Neural cell (in vitro differentiated cells): ENCODE data around the gene DYNC2H1.

ENCODE experiments used
- CTCF ChIP-seq: fragments of 450-650 bp; IDR thresholded peaks from 2 replicates; pipeline ENCODE4 v1.5.1; 2014; ENCODE audit warnings: antibody characterized with exemption, mild to moderate bottlenecking, moderate library complexity; ENCODE audit not compliant: poor library complexity, severe bottlenecking
- EZH2 ChIP-seq: fragments of 200-600, 300-800 bp; shearing (Covaris generic), sonication (generic); IDR thresholded peaks from 2 replicates; pipeline ENCODE4 v1.6.1; 2014; ENCODE audit warnings: antibody characterized with exemption, low read length, borderline replicate concordance, mild to moderate bottlenecking; ENCODE audit not compliant: insufficient read depth, poor library complexity, severe bottlenecking
- MXI1 ChIP-seq: fragments of 450-650 bp; conservative IDR thresholded peaks from 2 replicates; pipeline ENCODE4 v1.6.1; 2014; ENCODE audit warnings: antibody characterized with exemption, mild to moderate bottlenecking; ENCODE audit not compliant: poor library complexity, severe bottlenecking
- POLR2AphosphoS5 ChIP-seq: IDR thresholded peaks from 2 replicates; pipeline ENCODE4 v1.6.1; 2012
- RAD21 ChIP-seq: fragments of 450-650 bp; conservative IDR thresholded peaks from 2 replicates; pipeline ENCODE4 v1.6.1; 2014; ENCODE audit warnings: antibody characterized with exemption, mild to moderate bottlenecking, moderate library complexity

DNA sequence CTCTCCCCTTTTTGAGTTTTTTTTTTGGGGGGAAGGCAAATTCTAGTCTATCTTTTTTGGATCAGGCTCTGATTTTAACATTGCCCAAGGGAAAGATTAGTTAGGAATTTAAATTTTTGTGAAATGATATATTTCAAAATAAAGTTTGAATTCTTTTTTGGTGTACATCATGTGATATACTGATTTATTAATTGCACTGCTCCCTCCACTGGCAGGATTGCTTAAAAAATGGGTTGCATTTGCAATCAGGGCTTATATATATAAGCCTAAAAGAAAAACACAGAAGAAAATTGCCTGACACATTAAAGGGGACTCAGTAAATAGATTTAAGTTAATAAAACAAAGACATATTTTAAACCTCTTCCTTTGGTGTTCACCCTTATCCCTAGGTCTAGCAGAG is 1.2 kb downstream of the DYNC2H1 start:
- TF ChIP-seq CTCF: no peak
- no peak for TF ChIP-seq MXI1
- no peak for TF ChIP-seq EZH2
- no peak for TF ChIP-seq POLR2AphosphoS5
- no peak for TF ChIP-seq RAD21
